GM21619 (cell line): ENCODE results near the gene NTNG1.
"Not testable (repeated sequence)": the region's sequence is repeated elsewhere in the genome, so short reads cannot be mapped to it uniquely, and the experiment has no call there.

Experiments
- ATAC-seq: cut with Tn5 transposase; IDR thresholded peaks from one replicate; pipeline ENCODE4 v1.9.1; 2021; ENCODE audit not compliant: unreplicated experiment

NTNG1 gene

GRCh38 chr1:107142666-107143065 lies 1.8 kb downstream of the NTNG1 start:
- no peak for ATAC-seq

- no peak for ATAC-seq
These were observed 4.8 kb downstream of the NTNG1 start for GRCh38 chr1:107145637-107146036.

- no peak for ATAC-seq
These were observed 7.0 kb downstream of the NTNG1 start for GRCh38 chr1:107147843-107148242.

GRCh38 chr1:107149946-107150345 lies 9.1 kb downstream of the NTNG1 start:
- ATAC-seq = no peak

GRCh38 chr1:107151295-107151694 lies 10.5 kb downstream of the NTNG1 start:
- no peak for ATAC-seq

GRCh38 chr1:107152395-107152794 lies 11.6 kb downstream of the NTNG1 start:
- no peak for ATAC-seq

- no peak for ATAC-seq
These were observed 12.2 kb downstream of the NTNG1 start for GRCh38 chr1:107153014-107153413.

- no peak for ATAC-seq
These were observed 17.7 kb downstream of the NTNG1 start for GRCh38 chr1:107158496-107158895.

- ATAC-seq = no peak
These were observed 18.2 kb downstream of the NTNG1 start for GRCh38 chr1:107158991-107159390.

GRCh38 chr1:107162745-107163144 lies 21.9 kb downstream of the NTNG1 start:
- no peak for ATAC-seq

- not testable (repeated sequence) for ATAC-seq
These were observed 24.1 kb downstream of the NTNG1 start for GRCh38 chr1:107164901-107165300.

- ATAC-seq = no peak
These were observed 28.8 kb downstream of the NTNG1 start for GRCh38 chr1:107169615-107170014.

GRCh38 chr1:107171333-107171732 lies 30.5 kb downstream of the NTNG1 start:
- no peak for ATAC-seq

- no peak for ATAC-seq
These were observed 31.8 kb downstream of the NTNG1 start for GRCh38 chr1:107172450-107173170.

GRCh38 chr1:107175102-107175909 lies 34.5 kb downstream of the NTNG1 start:
- no peak for ATAC-seq

GRCh38 chr1:107181253-107181969 lies 40.6 kb downstream of the NTNG1 start:
- no peak for ATAC-seq

GRCh38 chr1:107183011-107183410 lies 42.2 kb downstream of the NTNG1 start:
- ATAC-seq = no peak

GRCh38 chr1:107184888-107185287 lies 44.0 kb downstream of the NTNG1 start:
- ATAC-seq = no peak

GRCh38 chr1:107187399-107187798 lies 46.6 kb downstream of the NTNG1 start:
- ATAC-seq = no peak

- ATAC-seq = no peak
These were observed 47.3 kb downstream of the NTNG1 start for GRCh38 chr1:107188160-107188559.

GRCh38 chr1:107194380-107194779 lies 53.5 kb downstream of the NTNG1 start:
- ATAC-seq = no peak

GRCh38 chr1:107195476-107195875 lies 54.6 kb downstream of the NTNG1 start:
- no peak for ATAC-seq
